Peyer's patch (tissue), 4 donors: Measurements from ENCODE around the gene C7orf33.

Experiments
- POLR2A ChIP-seq, 2 donors: fragments of 450-650 bp; IDR thresholded peaks; one replicate each; pipeline ENCODE4 v1.5.1; 2017; ENCODE audit warnings: antibody characterized with exemption in 2 of 2, mild to moderate bottlenecking in 2 of 2, moderate library complexity in 2 of 2
- TF ChIP-seq, protein P1 (sequence below), 6 experiments: fragments of 450-650 bp in 4 of 6; fragments of 200-600 bp in 2 of 6; sonication (generic) in 1 of 6; IDR thresholded peaks; one replicate each; pipeline ENCODE4 v1.5.1; 2017 to 2019; ENCODE audit warnings: antibody characterized with exemption in 6 of 6, mild to moderate bottlenecking in 3 of 6, moderate library complexity in 1 of 6

DNA sequence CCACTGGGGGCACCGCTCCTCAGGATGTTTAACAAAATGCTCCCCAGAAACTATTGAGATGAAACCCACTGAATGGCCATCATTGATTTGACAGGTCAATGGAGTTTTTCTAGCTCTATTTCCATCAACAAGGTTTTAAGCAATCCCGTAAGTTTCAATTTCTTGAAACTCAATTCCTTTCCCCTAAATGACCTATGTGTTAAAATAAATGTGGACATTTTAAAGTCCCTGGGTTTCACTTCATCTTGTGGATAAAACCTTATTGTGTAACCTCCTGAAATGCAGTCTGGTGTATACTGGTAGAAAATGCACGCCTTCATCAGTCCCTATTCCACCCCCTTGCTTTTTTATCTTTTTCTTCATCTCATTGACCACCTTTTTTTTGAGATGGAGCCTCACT lies 8.9 kb upstream of the C7orf33 start:
- TF ChIP-seq, protein P1, sequence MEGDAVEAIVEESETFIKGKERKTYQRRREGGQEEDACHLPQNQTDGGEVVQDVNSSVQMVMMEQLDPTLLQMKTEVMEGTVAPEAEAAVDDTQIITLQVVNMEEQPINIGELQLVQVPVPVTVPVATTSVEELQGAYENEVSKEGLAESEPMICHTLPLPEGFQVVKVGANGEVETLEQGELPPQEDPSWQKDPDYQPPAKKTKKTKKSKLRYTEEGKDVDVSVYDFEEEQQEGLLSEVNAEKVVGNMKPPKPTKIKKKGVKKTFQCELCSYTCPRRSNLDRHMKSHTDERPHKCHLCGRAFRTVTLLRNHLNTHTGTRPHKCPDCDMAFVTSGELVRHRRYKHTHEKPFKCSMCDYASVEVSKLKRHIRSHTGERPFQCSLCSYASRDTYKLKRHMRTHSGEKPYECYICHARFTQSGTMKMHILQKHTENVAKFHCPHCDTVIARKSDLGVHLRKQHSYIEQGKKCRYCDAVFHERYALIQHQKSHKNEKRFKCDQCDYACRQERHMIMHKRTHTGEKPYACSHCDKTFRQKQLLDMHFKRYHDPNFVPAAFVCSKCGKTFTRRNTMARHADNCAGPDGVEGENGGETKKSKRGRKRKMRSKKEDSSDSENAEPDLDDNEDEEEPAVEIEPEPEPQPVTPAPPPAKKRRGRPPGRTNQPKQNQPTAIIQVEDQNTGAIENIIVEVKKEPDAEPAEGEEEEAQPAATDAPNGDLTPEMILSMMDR (IDR thresholded peaks at IDR 0.05), result no peak
- no peak for TF ChIP-seq POLR2A (IDR thresholded peaks at IDR 0.05)
